GM23248 (cell line): ENCODE results near the gene TMEM236.

ENCODE experiments used
- EZH2 ChIP-seq: fragments of 200-600 bp; sonication (generic); IDR thresholded peaks from 2 replicates; pipeline ENCODE4 v1.6.1; 2018; ENCODE audit warnings: antibody characterized with exemption, mild to moderate bottlenecking; ENCODE audit not compliant: insufficient read depth, poor library complexity, severe bottlenecking
- EZH2phosphoT487 ChIP-seq: fragments of 200-600 bp; sonication (generic); IDR thresholded peaks from 2 replicates; pipeline ENCODE4 v1.6.1; 2018; ENCODE audit warnings: antibody characterized with exemption, moderate library complexity, mild to moderate bottlenecking, low read depth; ENCODE audit not compliant: insufficient read depth

- no peak for TF ChIP-seq EZH2
- no peak for TF ChIP-seq EZH2phosphoT487
Observed at GRCh38 chr10:17831341-17831740, 79.3 kb downstream of the TMEM236 start.
